GM04504 (cell line): ENCODE measurements around the gene STX8.

ENCODE experiments used
- DNase-seq: peaks from one replicate; pipeline ENCODE4 v3.0.0-alpha.2; 2012; ENCODE audit warnings: low read depth

STX8 gene

GRCh38 chr17:9206410-9206703 is 369.3 kb downstream of the STX8 start:
- DNase-seq = no peak

DNA sequence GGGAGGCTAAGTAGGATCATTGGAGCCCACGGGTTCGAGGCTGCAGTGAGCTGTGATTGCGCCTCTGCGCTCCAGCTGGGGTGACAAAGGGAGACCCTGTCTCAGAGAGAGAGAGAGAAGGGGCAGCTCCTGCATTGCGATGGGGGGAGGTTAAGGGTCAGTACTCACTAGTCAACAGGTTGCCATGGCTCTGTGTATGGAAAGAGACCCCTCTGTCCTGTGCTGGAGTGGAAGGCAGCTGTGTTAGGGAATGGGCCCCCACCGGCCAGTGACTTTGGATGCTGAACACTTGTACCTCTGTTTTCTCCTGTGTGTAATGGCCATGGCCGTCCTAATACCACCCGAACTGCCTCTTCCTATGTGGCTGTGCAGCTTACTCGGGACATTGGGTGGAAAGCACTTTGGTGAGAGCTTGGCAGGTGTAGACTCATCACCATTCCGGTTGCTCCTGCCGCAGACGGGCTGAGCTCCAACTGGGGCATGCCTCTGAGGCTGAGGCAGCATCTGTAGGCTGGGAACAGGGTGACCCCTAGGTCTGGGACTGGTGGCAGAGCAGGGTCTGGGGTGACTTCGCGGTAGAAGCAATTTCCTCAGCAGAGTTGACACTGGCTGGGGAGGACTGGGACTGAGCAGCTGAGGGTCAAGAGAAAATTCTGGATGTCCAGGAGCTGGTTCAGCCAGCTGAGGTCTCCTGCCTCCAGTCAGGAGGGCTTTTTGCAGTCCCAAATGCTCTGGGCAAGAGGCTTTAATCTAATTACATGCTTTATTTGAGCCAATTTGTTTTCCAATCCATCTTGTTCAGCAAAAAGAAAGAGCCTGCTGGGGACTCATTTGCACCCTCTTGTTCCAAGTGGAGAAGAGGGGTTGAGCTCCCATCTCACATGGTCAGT is 369.9 kb downstream of the STX8 start:
- no peak for DNase-seq

DNA sequence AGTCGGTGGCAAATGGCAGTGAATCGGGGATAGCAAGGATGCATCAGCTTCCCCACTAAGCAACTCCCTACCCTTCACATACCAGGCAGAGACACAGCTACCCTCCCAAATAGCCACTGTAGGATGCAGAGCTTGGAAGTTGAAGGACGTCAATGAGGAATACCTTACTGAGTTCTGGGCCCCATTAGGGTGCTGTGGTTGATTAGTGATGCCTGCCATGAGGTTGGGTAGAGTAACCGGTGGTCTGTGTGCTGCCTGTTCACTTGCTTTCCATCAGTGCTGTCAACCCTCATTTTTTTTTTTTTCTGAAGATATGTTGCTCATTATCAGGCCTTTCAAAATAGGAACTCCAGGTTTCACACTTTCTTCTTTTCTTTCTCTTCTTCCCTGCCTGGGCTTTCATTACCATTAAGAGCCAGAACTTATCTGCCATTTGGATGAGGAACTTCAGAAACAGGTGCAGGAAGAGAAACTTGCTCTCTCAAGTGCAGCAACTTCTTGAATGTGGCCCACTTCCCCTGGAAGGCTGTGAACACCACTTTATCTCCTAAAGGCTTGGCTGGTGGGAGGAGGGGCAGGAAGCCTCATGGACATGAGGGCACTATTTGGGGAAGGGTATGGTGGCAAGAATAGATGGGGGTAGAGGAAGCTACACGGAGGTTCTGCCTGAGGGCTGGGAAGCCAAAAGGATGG is 370.8 kb downstream of the STX8 start:
- DNase-seq = no peak

GRCh38 chr17:9203771-9204425 is 371.7 kb downstream of the STX8 start:
- DNase-seq = no peak

DNA sequence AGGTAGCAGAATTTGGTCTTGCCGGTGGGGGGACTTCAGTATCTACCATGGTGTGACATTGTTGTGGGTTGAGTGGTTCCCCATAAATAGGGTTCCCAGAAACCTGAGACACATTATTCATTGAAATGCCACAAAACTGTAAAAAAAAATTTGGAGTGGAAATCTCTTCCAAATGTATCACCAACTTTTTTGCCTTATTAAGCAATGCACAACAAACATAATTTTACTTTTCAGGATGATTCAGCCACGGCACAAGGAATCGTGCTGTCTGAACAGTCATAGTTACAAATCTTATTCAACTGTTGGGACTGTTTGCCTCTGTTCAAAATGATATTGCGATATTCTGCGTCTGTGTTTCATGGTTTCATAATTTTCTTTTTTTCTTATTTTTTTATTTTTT is 373.1 kb downstream of the STX8 start:
- DNase-seq = peak; percentile 10

DNA sequence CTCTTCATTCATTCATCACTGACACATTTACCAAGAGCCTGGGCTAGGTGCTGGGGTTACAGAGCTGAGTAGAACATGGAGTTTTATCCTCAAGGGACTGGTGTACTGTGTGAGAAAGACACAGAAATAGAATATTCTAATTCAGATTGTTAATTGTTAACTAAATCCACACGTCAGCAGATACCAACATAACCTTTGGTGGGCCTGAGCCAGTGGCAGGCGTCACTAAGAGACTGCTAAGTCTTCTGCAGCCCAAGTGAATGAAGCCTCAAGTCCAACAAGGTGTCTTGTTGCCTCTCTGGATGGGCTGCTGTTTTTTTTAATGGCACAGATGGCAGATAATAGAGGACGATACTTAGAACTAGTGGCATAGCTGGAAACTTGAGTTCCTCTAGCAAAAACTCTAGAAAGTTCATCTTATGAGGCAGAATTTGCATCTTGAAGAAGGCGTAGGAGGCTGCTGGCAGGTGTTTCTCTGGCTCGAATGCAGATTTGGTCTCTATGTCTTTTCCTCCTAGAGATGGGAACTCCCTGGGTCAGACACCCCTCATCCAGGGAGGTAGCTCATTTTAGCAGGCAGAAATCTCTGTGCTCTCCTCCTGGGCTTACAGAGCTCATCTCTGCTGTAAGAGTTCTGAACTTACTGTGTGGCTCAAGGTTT is 374.8 kb downstream of the STX8 start:
- no peak for DNase-seq
